HT1080 (cell line): ENCODE measurements around the gene TMEM82. TPM values are rescaled to one million over a fixed set of nuclear protein-coding genes. Genes with fewer than 3 reads are reported as not detected.
A peak's percentile ranks its signal among the peaks of the same experiment; 100 is the strongest.

ENCODE experiments used
- DNase-seq: peaks from one replicate; pipeline ENCODE4 v3.0.0-alpha.2; 2015; ENCODE audit warnings: low read depth
- total RNA-seq: library from RNA; depleted of rRNA; stranded (reverse); fragments of >200 nt; shearing (Covaris generic); gene quantifications from 2 replicates; pipeline ENCODE4 v1.2.3, GENCODE V29; 2014; rRNA removed

TMEM82 gene
- total RNA-seq, 1 experiment from 2014 or later, result not detected

DNA sequence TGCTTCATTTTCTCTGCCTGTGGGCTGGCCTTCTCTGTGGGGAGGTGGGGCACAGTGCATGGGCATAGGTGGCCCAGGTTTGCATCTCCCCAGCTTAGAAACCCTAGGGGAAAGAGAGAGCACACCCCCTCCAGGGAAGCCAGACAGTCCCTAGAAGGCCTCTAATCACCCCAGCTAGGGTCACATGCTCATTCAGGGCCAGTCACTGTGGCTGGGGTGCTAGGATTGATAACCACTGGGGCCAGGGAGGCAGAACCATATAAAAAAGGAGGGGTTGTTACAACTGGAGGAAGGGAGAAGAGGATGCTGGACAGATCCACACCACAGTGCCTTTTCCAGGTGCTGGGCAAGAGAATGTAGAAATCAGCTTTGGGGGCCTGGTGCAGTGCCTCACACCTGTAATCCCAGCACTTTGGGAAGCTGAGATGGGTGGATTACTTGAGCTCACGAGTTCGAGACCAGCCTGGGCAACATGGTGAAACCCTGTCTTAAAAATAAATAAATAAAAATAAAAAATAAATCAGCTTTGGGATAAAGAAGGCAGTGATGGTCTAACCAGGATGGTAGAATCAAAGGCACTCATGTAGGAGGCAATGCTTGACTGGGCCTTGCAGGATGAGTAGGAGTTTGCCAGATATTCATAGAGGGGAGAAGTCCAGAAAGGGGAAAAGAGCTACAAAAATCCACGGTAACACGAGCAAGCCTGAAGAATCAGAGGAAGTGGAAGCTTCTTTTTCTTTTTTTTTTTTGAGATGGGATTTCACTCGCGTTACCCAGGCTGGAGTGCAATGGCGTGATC lies 35.8 kb downstream of the TMEM82 start:
- DNase-seq, result no peak

GRCh38 chr1:15785683-15786082 lies 43.4 kb downstream of the TMEM82 start:
- no peak for DNase-seq

DNA sequence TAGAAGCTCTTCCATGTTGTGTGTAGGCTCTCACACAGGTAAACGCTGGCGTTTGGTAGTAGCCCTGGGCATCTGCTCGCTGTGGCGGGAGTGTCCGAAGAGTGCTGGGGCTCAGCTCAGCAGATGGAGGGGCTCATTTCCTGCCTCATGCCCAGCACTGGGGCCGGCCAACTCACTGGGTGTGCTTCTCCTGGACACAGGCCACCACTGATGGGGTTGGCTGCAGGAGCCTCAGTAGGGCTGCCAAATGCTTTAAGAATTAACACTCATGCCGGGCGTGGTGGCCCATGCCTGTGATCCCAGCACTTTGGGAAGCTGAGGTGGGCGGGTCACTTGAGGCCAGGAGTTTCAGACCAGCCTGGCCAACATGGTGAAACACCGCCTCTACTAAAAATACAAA lies 44.3 kb downstream of the TMEM82 start:
- peak; percentile 52 for DNase-seq

GRCh38 chr1:15788624-15789301 lies 46.5 kb downstream of the TMEM82 start:
- DNase-seq, result peak; percentile 76

- no peak for DNase-seq
Observed at GRCh38 chr1:15796086-15796462, 53.8 kb downstream of the TMEM82 start.

Other genes with a start within 250 kb of the TMEM82 start
- 3.1 and 6.2 TPM in 2 replicates for gene CASP9, start 218.3 kb upstream of the TMEM82 start, total RNA-seq
- 7.3 and 10.5 TPM in 2 replicates for gene DNAJC16, start 215.7 kb upstream of the TMEM82 start, total RNA-seq
- not detected in 2 replicates for gene AGMAT, start 157.4 kb upstream of the TMEM82 start, total RNA-seq
- gene DDI2, start 125.0 kb upstream of the TMEM82 start, total RNA-seq, result 12.4 and 13.8 TPM in 2 replicates
- 44.4 and 45.2 TPM in 2 replicates for gene PLEKHM2, start 58.2 kb upstream of the TMEM82 start, total RNA-seq
- gene SLC25A34, start 6.2 kb upstream of the TMEM82 start, total RNA-seq, result 0.07 and 0.16 TPM in 2 replicates
- 80.6 and 82.6 TPM in 2 replicates for gene FBLIM1, start 16.3 kb downstream of the TMEM82 start, total RNA-seq
- 12.4 and 31.0 TPM in 2 replicates for gene UQCRHL, start 65.2 kb downstream of the TMEM82 start, total RNA-seq
- gene SPEN, start 105.2 kb downstream of the TMEM82 start, total RNA-seq, result 13.7 and 15.3 TPM in 2 replicates
- gene ZBTB17, start 233.6 kb downstream of the TMEM82 start, total RNA-seq, result 40.0 and 52.2 TPM in 2 replicates